ENCODE data around the gene NOS2. TPM values are rescaled to one million over a fixed set of nuclear protein-coding genes. Genes with fewer than 3 reads are reported as not detected.
"Not testable (repeated sequence)": the region's sequence is repeated elsewhere in the genome, so short reads cannot be mapped to it uniquely, and the experiment has no call there.

Gene NOS2
- total RNA-seq, 1 donor from 2014 or later, result under 0.01 TPM

DNA sequence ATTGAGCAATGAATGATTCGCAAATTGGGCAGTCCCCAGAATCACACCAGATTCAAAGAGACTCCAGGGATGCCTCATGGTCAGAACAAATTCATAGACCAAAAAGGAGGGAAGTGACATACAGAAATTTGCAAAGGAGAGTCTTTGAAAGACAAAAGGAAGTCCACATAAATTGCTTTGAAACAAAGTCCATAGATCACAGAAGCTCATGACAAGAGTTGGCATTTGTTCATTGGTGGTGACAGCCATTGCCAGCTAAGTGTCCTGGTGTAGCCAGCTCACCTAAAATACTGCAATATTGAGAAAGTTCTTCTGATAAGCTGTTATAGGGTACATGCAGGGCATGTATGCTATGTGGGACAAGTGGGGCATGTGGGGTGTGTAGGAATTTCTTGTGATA lies 37.4 kb upstream of the NOS2 start:
- not testable (repeated sequence) for DNase-seq (ENCODE audit: low read depth); H3K4me3 ChIP-seq (ENCODE audit: low read depth, low read length)

- no peak for DNase-seq (ENCODE audit: low read depth)
- no peak overlapping the region for H3K4me3 ChIP-seq (ENCODE audit: low read depth, low read length)
- TF ChIP-seq, protein P1, sequence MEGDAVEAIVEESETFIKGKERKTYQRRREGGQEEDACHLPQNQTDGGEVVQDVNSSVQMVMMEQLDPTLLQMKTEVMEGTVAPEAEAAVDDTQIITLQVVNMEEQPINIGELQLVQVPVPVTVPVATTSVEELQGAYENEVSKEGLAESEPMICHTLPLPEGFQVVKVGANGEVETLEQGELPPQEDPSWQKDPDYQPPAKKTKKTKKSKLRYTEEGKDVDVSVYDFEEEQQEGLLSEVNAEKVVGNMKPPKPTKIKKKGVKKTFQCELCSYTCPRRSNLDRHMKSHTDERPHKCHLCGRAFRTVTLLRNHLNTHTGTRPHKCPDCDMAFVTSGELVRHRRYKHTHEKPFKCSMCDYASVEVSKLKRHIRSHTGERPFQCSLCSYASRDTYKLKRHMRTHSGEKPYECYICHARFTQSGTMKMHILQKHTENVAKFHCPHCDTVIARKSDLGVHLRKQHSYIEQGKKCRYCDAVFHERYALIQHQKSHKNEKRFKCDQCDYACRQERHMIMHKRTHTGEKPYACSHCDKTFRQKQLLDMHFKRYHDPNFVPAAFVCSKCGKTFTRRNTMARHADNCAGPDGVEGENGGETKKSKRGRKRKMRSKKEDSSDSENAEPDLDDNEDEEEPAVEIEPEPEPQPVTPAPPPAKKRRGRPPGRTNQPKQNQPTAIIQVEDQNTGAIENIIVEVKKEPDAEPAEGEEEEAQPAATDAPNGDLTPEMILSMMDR (conservative IDR thresholded peaks at IDR 0.05; ENCODE audit: low read depth, low read length), result no peak
Observed at GRCh38 chr17:27836651-27837050, 36.3 kb upstream of the NOS2 start.

GRCh38 chr17:27834571-27834970 lies 34.2 kb upstream of the NOS2 start:
- TF ChIP-seq, protein P1 (conservative IDR thresholded peaks at IDR 0.05; ENCODE audit: low read depth, low read length), result no peak
- no peak for DNase-seq (ENCODE audit: low read depth)
- H3K4me3 ChIP-seq (ENCODE audit: low read depth, low read length), result no peak overlapping the region

- TF ChIP-seq, protein P1 (conservative IDR thresholded peaks at IDR 0.05; ENCODE audit: low read depth, low read length), result no peak
- H3K4me3 ChIP-seq (ENCODE audit: low read depth, low read length), result no peak overlapping the region
Observed at GRCh38 chr17:27832831-27833230, 32.5 kb upstream of the NOS2 start.

GRCh38 chr17:27829888-27830287 lies 29.6 kb upstream of the NOS2 start:
- peak; percentile 16 for DNase-seq (ENCODE audit: low read depth)
- not testable (repeated sequence) for H3K4me3 ChIP-seq (ENCODE audit: low read depth, low read length)

More at GRCh38 chr17:27832831-27833230, 32.5 kb upstream of the NOS2 start:
- DNase-seq (ENCODE audit: low read depth), result no peak

DNA sequence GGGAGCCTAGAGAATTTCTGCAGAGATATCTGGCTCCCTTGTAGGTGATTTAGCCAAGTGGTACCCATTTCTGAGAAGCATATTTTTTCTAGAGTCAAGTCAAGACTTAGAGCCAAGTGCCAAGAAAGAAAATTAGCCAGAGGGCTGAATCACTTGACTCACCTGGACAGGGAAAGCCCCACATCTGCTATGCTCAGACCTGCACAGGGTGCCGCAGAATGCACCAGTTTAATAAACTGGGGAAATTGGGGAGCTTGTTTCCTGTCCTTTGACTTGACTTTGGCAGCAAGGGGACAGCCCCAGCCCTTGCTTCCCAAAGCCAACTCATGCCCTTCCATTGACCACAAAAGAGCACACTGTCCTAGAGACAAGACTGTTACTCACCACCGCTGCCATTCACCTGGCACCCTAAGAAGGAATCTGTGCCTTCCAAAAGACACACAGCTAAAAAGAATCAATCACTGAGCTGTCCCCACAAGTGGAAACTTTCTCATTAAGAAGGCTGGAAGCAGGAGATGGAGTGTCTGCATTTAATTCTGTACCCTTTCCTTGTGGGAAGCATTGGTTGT lies 28.9 kb upstream of the NOS2 start:
- DNase-seq (ENCODE audit: low read depth); H3K4me3 ChIP-seq (ENCODE audit: low read depth, low read length): not testable (repeated sequence)

GRCh38 chr17:27825459-27825858 lies 25.1 kb upstream of the NOS2 start:
- no peak overlapping the region for H3K4me3 ChIP-seq (ENCODE audit: low read depth, low read length)
- DNase-seq (ENCODE audit: low read depth), result no peak
- TF ChIP-seq, protein P1 (conservative IDR thresholded peaks at IDR 0.05; ENCODE audit: low read depth, low read length), result no peak

DNA sequence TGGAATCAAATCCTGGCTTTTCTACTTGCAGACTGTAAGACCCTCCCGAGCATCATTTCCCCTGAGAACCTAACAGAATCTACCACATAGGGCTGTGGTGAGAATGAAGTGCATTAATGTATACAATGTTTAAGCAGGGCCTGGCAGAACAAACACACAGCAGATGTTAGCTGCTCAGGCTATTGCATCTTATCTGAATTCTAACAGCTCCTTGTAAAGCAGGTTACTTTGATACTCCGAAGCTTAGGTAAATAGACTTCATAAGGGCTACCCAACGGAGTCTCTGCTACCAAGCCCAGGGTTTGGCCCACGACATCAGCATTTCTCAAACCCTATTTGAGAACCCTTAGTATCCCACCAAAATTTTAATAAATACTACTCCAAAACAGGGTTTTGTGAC lies 24.4 kb upstream of the NOS2 start:
- TF ChIP-seq, protein P1 (conservative IDR thresholded peaks at IDR 0.05; ENCODE audit: low read depth, low read length), result no peak
- DNase-seq (ENCODE audit: low read depth), result no peak
- no peak overlapping the region for H3K4me3 ChIP-seq (ENCODE audit: low read depth, low read length)
